Stimulated activated naive CD4-positive, alpha-beta T cell treated with Interleukin-2 at 50 U/mL for 16 hours (primary cell): ENCODE results near the gene TSPAN9.

ENCODE experiments used
- DNase-seq: peaks from one replicate; lab custom pipeline; 2025; lab: John Stamatoyannopoulos, UW

TSPAN9 gene

GRCh38 chr12:3078086-3078820 is 1.1 kb downstream of the TSPAN9 start:
- no peak for DNase-seq

GRCh38 chr12:3081091-3081490 is 3.9 kb downstream of the TSPAN9 start:
- no peak for DNase-seq

GRCh38 chr12:3081886-3082285 is 4.7 kb downstream of the TSPAN9 start:
- no peak for DNase-seq

- DNase-seq: no peak
Observed at GRCh38 chr12:3083241-3083920, 6.2 kb downstream of the TSPAN9 start.

- no peak for DNase-seq
Observed at GRCh38 chr12:3083921-3084347, 6.8 kb downstream of the TSPAN9 start.

- DNase-seq: no peak
Observed at GRCh38 chr12:3084742-3085141, 7.6 kb downstream of the TSPAN9 start.

GRCh38 chr12:3085341-3086139 is 8.4 kb downstream of the TSPAN9 start:
- DNase-seq: no peak

GRCh38 chr12:3086211-3086610 is 9.0 kb downstream of the TSPAN9 start:
- DNase-seq: no peak

GRCh38 chr12:3086729-3087323 is 9.6 kb downstream of the TSPAN9 start:
- no peak for DNase-seq

- DNase-seq: no peak
Observed at GRCh38 chr12:3087758-3088650, 10.8 kb downstream of the TSPAN9 start.

- no peak for DNase-seq
Observed at GRCh38 chr12:3089588-3089987, 12.4 kb downstream of the TSPAN9 start.

- no peak for DNase-seq
Observed at GRCh38 chr12:3090240-3091037, 13.3 kb downstream of the TSPAN9 start.

GRCh38 chr12:3091038-3091319 is 13.8 kb downstream of the TSPAN9 start:
- DNase-seq: no peak

- no peak for DNase-seq
Observed at GRCh38 chr12:3091382-3092241, 14.4 kb downstream of the TSPAN9 start.

- no peak for DNase-seq
Observed at GRCh38 chr12:3092764-3093163, 15.6 kb downstream of the TSPAN9 start.

GRCh38 chr12:3097186-3097804 is 20.1 kb downstream of the TSPAN9 start:
- no peak for DNase-seq

- no peak for DNase-seq
Observed at GRCh38 chr12:3097836-3098235, 20.7 kb downstream of the TSPAN9 start.

- DNase-seq: no peak
Observed at GRCh38 chr12:3098436-3098835, 21.3 kb downstream of the TSPAN9 start.

GRCh38 chr12:3099146-3099545 is 22.0 kb downstream of the TSPAN9 start:
- DNase-seq: no peak
